H9 (cell line): ENCODE measurements around the gene FHIT. TPM values are rescaled to one million over a fixed set of nuclear protein-coding genes. Genes with fewer than 3 reads are reported as not detected.
"Not testable (repeated sequence)": the region's sequence is repeated elsewhere in the genome, so short reads cannot be mapped to it uniquely, and the experiment has no call there.

Source experiments
- DNase-seq: peaks from one replicate; pipeline ENCODE4 v3.0.0-alpha.2; 2017
- H2AFZ ChIP-seq: one replicate; pipeline ENCODE4 v1.6.1; 2013; ENCODE audit warnings: mild to moderate bottlenecking, low read length, control low read depth, moderate library complexity
- H2AK5ac ChIP-seq: 2 replicates; pipeline ENCODE4 v1.6.1; 2013; ENCODE audit warnings: low read length, control low read depth, mixed read lengths; ENCODE audit not compliant: insufficient read length
- H2BK120ac ChIP-seq: one replicate; pipeline ENCODE4 v1.6.1; 2013; ENCODE audit warnings: low read depth, mild to moderate bottlenecking, low read length, control low read depth, inconsistent platforms; ENCODE audit not compliant: poor library complexity, severe bottlenecking
- H2BK12ac ChIP-seq: 2 replicates; pipeline ENCODE4 v1.6.1; 2013; ENCODE audit warnings: low read length, control low read depth, mixed read lengths, low read depth; ENCODE audit not compliant: insufficient read length
- H2BK15ac ChIP-seq: 2 replicates; pipeline ENCODE4 v1.6.1; 2013; ENCODE audit warnings: low read depth, low read length, control low read depth
- H2BK20ac ChIP-seq: one replicate; pipeline ENCODE4 v1.6.1; 2013; ENCODE audit warnings: low read depth, mild to moderate bottlenecking, low read length, control low read depth, inconsistent platforms; ENCODE audit not compliant: poor library complexity, severe bottlenecking
- H2BK5ac ChIP-seq: 2 replicates; pipeline ENCODE4 v1.6.1; 2013; ENCODE audit warnings: low read length, control low read depth, mixed read lengths; ENCODE audit not compliant: insufficient read length
- H3K14ac ChIP-seq: 2 replicates; pipeline ENCODE4 v1.6.1; 2013; ENCODE audit warnings: low read length, control low read depth; ENCODE audit not compliant: insufficient read depth
- H3K18ac ChIP-seq: 2 replicates; pipeline ENCODE4 v1.6.1; 2013; ENCODE audit warnings: low read depth, mild to moderate bottlenecking, mixed read lengths, low read length, control low read depth; ENCODE audit not compliant: insufficient read length
- H3K23ac ChIP-seq: 2 replicates; pipeline ENCODE4 v1.6.1; 2013; ENCODE audit warnings: low read length, control low read depth, mixed read lengths, low read depth; ENCODE audit not compliant: insufficient read length
- H3K23me2 ChIP-seq: 2 replicates; pipeline ENCODE4 v1.6.1; 2013; ENCODE audit warnings: low read depth, mild to moderate bottlenecking, mixed read lengths, low read length, control low read depth; ENCODE audit not compliant: insufficient read length, poor library complexity, severe bottlenecking
- H3K27ac ChIP-seq: 2 replicates; pipeline ENCODE4 v1.5.1; 2013; ENCODE audit warnings: low read length, control low read depth, mixed read lengths, low read depth; ENCODE audit not compliant: insufficient read length
- H3K27me3 ChIP-seq: 2 replicates; pipeline ENCODE4 v1.6.1; 2013; ENCODE audit warnings: low read length, control low read depth, inconsistent platforms; ENCODE audit not compliant: insufficient read depth
- H3K4ac ChIP-seq: 2 replicates; pipeline ENCODE4 v1.6.1; 2013; ENCODE audit warnings: low read depth, mild to moderate bottlenecking, control low read depth, inconsistent platforms, low read length, moderate library complexity
- H3K4me1 ChIP-seq: 2 replicates; pipeline ENCODE4 v1.6.1; 2013; ENCODE audit warnings: low read length, control low read depth, inconsistent platforms; ENCODE audit not compliant: insufficient read depth
- H3K4me2 ChIP-seq: 2 replicates; pipeline ENCODE4 v1.6.1; 2013; ENCODE audit warnings: low read length, control low read depth, mixed read lengths; ENCODE audit not compliant: insufficient read length, insufficient read depth
- H3K56ac ChIP-seq: 2 replicates; pipeline ENCODE4 v1.6.1; 2013; ENCODE audit warnings: low read depth, mild to moderate bottlenecking, mixed read lengths, low read length, control low read depth; ENCODE audit not compliant: insufficient read length
- H3K79me1 ChIP-seq: 2 replicates; pipeline ENCODE4 v1.6.1; 2013; ENCODE audit warnings: low read depth, mild to moderate bottlenecking, moderate library complexity, low read length, control low read depth, inconsistent platforms; ENCODE audit not compliant: insufficient read depth, poor library complexity, severe bottlenecking
- H3K79me2 ChIP-seq: 2 replicates; pipeline ENCODE4 v1.6.1; 2013; ENCODE audit warnings: low read length, control low read depth, inconsistent platforms; ENCODE audit not compliant: insufficient read depth
- H3K9ac ChIP-seq: 2 replicates; pipeline ENCODE4 v1.6.1; 2013; ENCODE audit warnings: low read length, control low read depth, mixed read lengths; ENCODE audit not compliant: insufficient read length; ENCODE audit errors: extremely low read depth
- H3K9me3 ChIP-seq: one replicate; pipeline ENCODE4 v1.6.1; 2013; ENCODE audit warnings: low read depth, low read length, inconsistent platforms; ENCODE audit not compliant: control insufficient read depth
- H3T11ph ChIP-seq: one replicate; pipeline ENCODE4 v1.6.1; 2013; ENCODE audit warnings: mild to moderate bottlenecking, low read length, control low read depth, inconsistent platforms
- H4K20me1 ChIP-seq: one replicate; pipeline ENCODE4 v1.6.1; 2013; ENCODE audit not compliant: control insufficient read depth, insufficient read length, insufficient read depth
- H4K5ac ChIP-seq: 2 replicates; pipeline ENCODE4 v1.6.1; 2013; ENCODE audit warnings: low read depth, mild to moderate bottlenecking, mixed read lengths, low read length, control low read depth; ENCODE audit not compliant: insufficient read length
- H4K8ac ChIP-seq: replicated peaks from 2 replicates; pipeline ENCODE4 v1.6.1; 2013; ENCODE audit warnings: low read length, control low read depth, mixed read lengths, low read depth; ENCODE audit not compliant: insufficient read length
- H4K91ac ChIP-seq: 2 replicates; pipeline ENCODE4 v1.6.1; 2013; ENCODE audit warnings: low read depth, mild to moderate bottlenecking, moderate library complexity, mixed read lengths, low read length, control low read depth; ENCODE audit not compliant: insufficient read length
- H3K27ac Mint-ChIP-seq, 3 experiments: 2 replicates in 2 of 3; 3 replicates in 1 of 3; pipeline ENCODE4 v1.8.0; 2020 to 2021; ENCODE audit warnings: mixed read lengths in 3 of 3, mild to moderate bottlenecking in 1 of 3, moderate library complexity in 1 of 3
- H3K27me3 Mint-ChIP-seq: 2 replicates; pipeline ENCODE4 v1.8.0; 2021; ENCODE audit warnings: low read depth, mild to moderate bottlenecking, moderate library complexity, mixed read lengths
- H3K36me3 Mint-ChIP-seq, 3 experiments: 2 replicates in 2 of 3; 3 replicates in 1 of 3; pipeline ENCODE4 v1.8.0; 2020 to 2021; ENCODE audit warnings: low read depth in 3 of 3, mixed read lengths in 3 of 3; ENCODE audit not compliant: insufficient read depth in 1 of 3
- H3K4me1 Mint-ChIP-seq, 2 experiments: 2 replicates each; pipeline ENCODE4 v1.8.0; 2020; ENCODE audit warnings: mixed read lengths in 2 of 2
- H3K4me3 Mint-ChIP-seq, 2 experiments: 2 replicates in 1 of 2; 3 replicates in 1 of 2; pipeline ENCODE4 v1.8.0; 2020 to 2021; ENCODE audit warnings: mild to moderate bottlenecking in 2 of 2, mixed read lengths in 2 of 2, moderate library complexity in 1 of 2
- H3K9me3 Mint-ChIP-seq, 2 experiments: 2 replicates in 1 of 2; 3 replicates in 1 of 2; pipeline ENCODE4 v1.8.0; 2020; ENCODE audit warnings: mild to moderate bottlenecking in 2 of 2, mixed read lengths in 2 of 2, moderate library complexity in 1 of 2
- CTCF ChIP-seq: fragments of 200-600 bp; sonication (generic); conservative IDR thresholded peaks from 3 replicates; pipeline ENCODE4 v1.8.0; 2021; ENCODE audit warnings: antibody characterized with exemption, mild to moderate bottlenecking
- WGBS: extraction: QIAGEN DNeasy Blood & Tissue Kit; methylation state at CpG from one replicate; pipeline ENCODE4 v1.1.7; 2013; ENCODE audit warnings: missing lambda C conversion rate, low lambda C conversion rate, mixed read lengths; ENCODE audit not compliant: insufficient read length; ENCODE audit errors: extremely low coverage; 5-methylcytosine and 5-hydroxymethylcytosine counted together
- total RNA-seq: library from RNA; stranded (reverse); gene quantifications from 2 replicates; pipeline ENCODE4 v1.2.1, GENCODE V29; 2021

FHIT gene
- total RNA-seq, 1 experiment from 2014 or later = 3.0 TPM

DNA sequence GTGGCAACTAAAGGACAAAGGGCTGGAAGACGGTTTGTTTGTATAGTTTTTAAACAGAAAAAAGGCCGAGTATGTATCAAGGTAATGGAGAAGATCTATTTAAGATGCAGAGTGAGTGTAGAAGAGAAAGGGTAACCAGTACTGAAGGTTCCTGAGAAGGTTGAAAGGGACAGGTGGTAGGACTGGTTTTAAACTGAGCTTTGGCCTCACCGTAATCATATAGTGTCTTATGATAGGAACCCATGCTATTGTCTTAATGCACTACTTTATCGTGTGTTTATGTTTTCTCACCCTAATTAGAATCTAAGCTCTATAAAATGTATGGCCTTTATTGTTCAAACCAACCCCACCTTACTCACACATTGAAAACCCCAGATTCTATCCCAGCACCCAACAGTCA is 32.7 kb downstream of the FHIT start:
- Mint-ChIP-seq H3K9me3 (peaks cover 9% of the 10 kb centered on the region in 2 experiments; a peak in 4 of 5 replicates), H3K36me3 (peaks cover under 1 to 17% (median 5%) of the 10 kb centered on the region in 3 experiments; a peak in 5 of 7 replicates), H3K4me1 (peaks cover 3 to 9% of the 10 kb centered on the region in 2 experiments; a peak in 2 of 4 replicates)

DNA sequence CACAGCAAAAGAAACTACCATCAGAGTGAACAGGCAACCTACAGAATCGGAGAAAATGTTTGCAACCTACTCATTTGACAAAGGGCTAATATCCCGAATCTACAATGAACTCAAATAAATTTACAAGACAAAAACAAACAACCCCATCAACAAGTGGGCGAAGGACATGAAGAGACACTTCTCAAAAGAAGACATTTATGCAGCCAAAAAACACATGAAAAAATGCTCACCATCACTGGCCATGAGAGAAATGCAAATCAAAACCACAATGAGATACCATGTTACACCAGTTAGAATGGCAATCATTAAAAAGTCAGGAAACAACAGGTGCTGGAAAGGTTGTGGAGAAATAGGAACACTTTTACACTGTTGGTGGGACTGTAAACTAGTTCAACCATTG is 35.1 kb downstream of the FHIT start:
- H2AFZ ChIP-seq, DNase-seq, H4K5ac ChIP-seq, H3K27me3 Mint-ChIP-seq, H3K56ac ChIP-seq, H3K27ac ChIP-seq, H3K27ac Mint-ChIP-seq, H3K4me2 ChIP-seq, H3K9me3 ChIP-seq, H2BK120ac ChIP-seq, H3K4me1 ChIP-seq, H3K79me2 ChIP-seq, H3K4me1 Mint-ChIP-seq, H2BK12ac ChIP-seq, H2BK5ac ChIP-seq, H3T11ph ChIP-seq, H2AK5ac ChIP-seq, H3K4ac ChIP-seq, H3K9ac ChIP-seq, H2BK20ac ChIP-seq, H3K27me3 ChIP-seq, H3K79me1 ChIP-seq, H4K8ac ChIP-seq, H3K14ac ChIP-seq, H3K4me3 Mint-ChIP-seq, H4K91ac ChIP-seq, H3K18ac ChIP-seq, H2BK15ac ChIP-seq, H4K20me1 ChIP-seq, H3K23ac ChIP-seq, H3K23me2 ChIP-seq: not testable (repeated sequence)
- WGBS = no CpG with 5 or more reads among the region's 3 CpGs
- Mint-ChIP-seq H3K9me3 (peaks cover 28 to 29% of the 10 kb centered on the region in 2 experiments), H3K36me3 (peaks cover 13 to 37% (median 24%) of the 10 kb centered on the region in 3 experiments)

More for the DNA sequence above, 32.7 kb downstream of the FHIT start:
- H3K79me1 ChIP-seq = no peaks in the 10 kb centered on the region
- H4K8ac ChIP-seq = no peak overlapping the region
- no peak overlapping the region for H2BK120ac ChIP-seq
- Mint-ChIP-seq H3K27ac (no peak overlapping the region), H3K27me3 (no peaks in the 10 kb centered on the region), H3K4me3 (no peak overlapping the region)
- H2BK5ac ChIP-seq = no peak overlapping the region
- H2AK5ac ChIP-seq = no peak overlapping the region
- H3K27me3 ChIP-seq = no peaks in the 10 kb centered on the region
- no peak for DNase-seq
- no peak overlapping the region for H3T11ph ChIP-seq
- no peak overlapping the region for H3K4ac ChIP-seq
- no peak overlapping the region for H4K91ac ChIP-seq
- TF ChIP-seq CTCF = no peak
- H2BK12ac ChIP-seq = no peak overlapping the region
- H3K18ac ChIP-seq = no peak overlapping the region
- no peak overlapping the region for H3K14ac ChIP-seq
- no peak overlapping the region for H3K9ac ChIP-seq
- no peak overlapping the region for H3K56ac ChIP-seq
- no peak overlapping the region for H2BK15ac ChIP-seq
- H3K4me2 ChIP-seq = no peak overlapping the region
- H3K4me1 ChIP-seq = no peaks in the 10 kb centered on the region
- H4K5ac ChIP-seq = no peak overlapping the region
- no CpG with 5 or more reads among the region's 4 CpGs for WGBS
- no peak overlapping the region for H2BK20ac ChIP-seq
- H2AFZ ChIP-seq = no peak overlapping the region
- no peak overlapping the region for H3K27ac ChIP-seq
- H3K79me2 ChIP-seq = no peaks in the 10 kb centered on the region
- no peaks in the 10 kb centered on the region for H3K9me3 ChIP-seq
- no peak overlapping the region for H3K23ac ChIP-seq
- no peaks in the 10 kb centered on the region for H3K23me2 ChIP-seq
- H4K20me1 ChIP-seq = no peaks in the 10 kb centered on the region
